Ecto neural progenitor cell (in vitro differentiated cells): ENCODE data around the gene PARP9.

Experiments
- DNase-seq: peaks from one replicate; pipeline ENCODE4 v3.0.0-alpha.2; 2018; ENCODE audit warnings: low spot score

Gene PARP9

DNA sequence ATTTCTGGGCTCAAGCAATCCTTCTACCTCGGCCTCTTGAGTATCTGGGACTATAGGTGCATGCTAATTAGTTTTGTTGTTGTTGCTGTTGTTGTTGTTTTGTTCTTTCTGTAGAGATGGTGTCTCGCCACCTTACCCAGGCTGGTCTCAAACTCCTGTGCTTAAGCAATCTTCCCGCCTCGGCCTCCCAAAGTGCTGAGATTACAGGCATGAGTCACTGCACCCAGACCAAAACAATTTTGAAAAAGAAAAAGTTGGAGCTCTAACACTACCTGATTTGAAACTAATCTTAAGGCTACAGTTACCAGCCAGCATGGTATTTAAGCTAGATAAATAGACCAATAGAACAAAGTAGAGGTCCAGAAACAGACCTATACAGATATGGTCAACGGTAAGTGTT, 79.1 kb downstream of the PARP9 start:
- no peak for DNase-seq

DNA sequence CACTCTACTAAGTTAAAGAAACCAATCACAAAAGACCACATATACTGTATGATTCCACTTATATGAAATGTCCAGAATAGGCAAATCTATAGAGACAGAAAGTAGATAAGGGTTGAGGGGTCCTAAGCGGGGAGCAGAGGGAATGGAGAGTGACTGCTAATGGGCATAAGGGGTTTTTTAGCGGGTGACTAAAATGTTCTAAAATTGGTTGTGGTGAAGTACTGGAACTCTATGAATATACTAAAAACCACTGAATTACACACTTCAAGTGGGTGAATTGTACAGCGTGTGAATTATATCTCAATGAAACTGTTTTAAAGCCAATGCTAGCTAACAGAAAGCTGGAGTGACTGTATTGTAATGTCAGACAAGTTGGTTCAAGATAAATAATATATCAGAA, 82.7 kb downstream of the PARP9 start:
- no peak for DNase-seq
